Measurements from ENCODE around the gene ADAMTSL4.

ADAMTSL4 gene

GRCh38 chr1:150548632-150549495 is at the start of gene ADAMTSL4:
ADAMTSL4 (plus strand) TSS chr1:150549408; CDS start chr1:150552289, 2,881 bp downstream.
- DNase-seq (ENCODE audit: low read depth, low spot score), result no peak

DNA sequence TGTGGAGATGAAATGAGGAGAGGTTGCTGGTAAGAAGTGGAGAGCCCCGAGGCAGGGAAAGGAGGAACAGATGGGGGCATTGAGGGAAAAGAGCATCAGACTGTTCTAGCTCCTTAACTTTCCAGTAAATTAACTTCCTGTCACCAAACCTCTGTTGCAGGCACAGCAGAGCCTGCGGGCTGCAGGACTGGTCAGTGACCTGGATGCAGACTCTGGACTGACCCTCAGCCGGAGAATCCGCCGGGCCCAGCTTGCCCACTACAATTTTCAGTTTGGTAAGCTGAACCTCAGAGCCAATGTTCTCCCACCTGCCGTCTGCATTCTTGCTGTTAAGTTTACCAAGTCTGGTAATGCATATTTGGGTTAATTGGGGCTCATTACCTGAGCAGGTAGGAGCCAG is 43.8 kb upstream of the ADAMTSL4 start:
- DNase-seq (ENCODE audit: low read depth, low spot score), result no peak

- DNase-seq (ENCODE audit: low read depth, low spot score), result no peak
Observed at GRCh38 chr1:150507912-150508864, 41.0 kb upstream of the ADAMTSL4 start, which contains the start of gene ECM1. ECM1 (plus strand) TSS chr1:150508109; CDS start chr1:150508210, 101 bp downstream.

- no peak for DNase-seq (ENCODE audit: low read depth, low spot score)
Observed at GRCh38 chr1:150508982-150509381, 40.2 kb upstream of the ADAMTSL4 start.

DNA sequence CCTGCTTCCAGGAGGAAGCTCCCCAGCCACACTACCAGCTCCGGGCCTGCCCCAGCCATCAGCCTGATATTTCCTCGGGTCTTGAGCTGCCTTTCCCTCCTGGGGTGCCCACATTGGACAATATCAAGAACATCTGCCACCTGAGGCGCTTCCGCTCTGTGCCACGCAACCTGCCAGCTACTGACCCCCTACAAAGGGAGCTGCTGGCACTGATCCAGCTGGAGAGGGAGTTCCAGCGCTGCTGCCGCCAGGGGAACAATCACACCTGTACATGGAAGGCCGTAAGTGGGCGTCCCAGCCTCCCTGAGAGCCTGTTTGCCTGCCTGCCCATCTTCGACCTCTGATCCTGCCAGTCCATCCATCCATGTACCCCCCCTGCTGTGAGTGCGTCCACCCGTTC is 37.7 kb upstream of the ADAMTSL4 start:
- no peak for DNase-seq (ENCODE audit: low read depth, low spot score)

DNA sequence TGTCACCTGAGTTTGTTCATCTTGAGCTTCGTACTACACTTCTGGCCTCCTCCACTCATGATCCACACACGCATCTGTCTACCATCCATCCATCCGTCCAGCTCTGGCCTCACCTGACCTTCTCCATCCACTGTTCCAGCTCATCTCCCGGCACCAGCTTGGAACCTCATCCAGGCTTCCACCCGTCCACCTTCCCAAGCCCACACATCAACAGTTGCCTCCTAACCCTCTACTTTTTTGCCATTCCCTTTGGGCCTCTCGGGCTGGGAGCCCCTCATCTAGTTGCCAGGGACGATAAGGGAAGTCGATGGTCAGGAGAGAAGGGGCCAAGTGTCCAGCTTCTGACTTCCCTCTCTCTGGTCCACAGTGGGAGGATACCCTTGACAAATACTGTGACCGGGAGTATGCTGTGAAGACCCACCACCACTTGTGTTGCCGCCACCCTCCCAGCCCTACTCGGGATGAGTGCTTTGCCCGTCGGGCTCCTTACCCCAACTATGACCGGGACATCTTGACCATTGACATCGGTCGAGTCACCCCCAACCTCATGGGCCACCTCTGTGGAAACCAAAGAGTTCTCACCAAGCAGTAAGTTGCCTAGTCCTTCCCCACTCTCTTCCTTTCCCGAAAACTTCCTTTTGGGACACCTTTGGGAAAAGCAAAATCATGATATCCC is 37.1 kb upstream of the ADAMTSL4 start:
- no peak for DNase-seq (ENCODE audit: low read depth, low spot score)

DNA sequence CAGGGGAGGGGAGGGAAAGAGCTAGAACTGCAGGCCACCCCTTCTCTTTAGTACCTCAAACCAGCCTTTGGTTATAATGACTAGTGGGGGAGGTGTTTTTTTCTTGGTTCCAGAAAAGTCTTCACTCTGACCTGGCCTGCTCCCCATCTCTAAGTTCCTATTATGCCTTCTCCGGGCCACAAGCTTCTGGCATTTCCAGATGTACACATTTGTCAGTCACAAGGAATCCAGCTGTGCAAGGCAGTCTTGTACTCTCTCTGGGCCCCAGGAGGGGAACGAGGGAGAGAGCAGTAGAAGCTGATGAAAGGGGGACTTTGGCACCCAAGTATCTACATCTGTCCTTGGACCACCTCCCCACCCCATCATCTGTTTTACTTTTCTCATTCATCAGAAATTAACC is 36.4 kb upstream of the ADAMTSL4 start:
- DNase-seq (ENCODE audit: low read depth, low spot score), result no peak

DNA sequence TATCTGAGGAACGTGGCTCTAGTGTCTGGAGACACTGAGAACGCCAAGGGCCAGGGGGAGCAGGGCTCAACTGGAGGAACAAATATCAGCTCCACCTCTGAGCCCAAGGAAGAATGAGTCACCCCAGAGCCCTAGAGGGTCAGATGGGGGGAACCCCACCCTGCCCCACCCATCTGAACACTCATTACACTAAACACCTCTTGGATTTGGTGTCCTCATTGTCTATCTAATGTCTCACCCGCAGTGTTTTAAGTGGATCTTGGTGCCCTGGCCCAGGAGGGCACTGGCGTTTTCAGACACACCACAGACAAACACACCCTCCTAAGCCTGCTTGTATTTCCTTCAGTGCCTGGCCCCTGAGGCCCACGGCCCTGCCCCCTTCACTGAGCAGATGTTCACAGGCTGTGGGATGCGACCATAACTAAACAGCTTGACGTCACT is 35.8 kb upstream of the ADAMTSL4 start:
- no peak for DNase-seq (ENCODE audit: low read depth, low spot score)

- no peak for DNase-seq (ENCODE audit: low read depth, low spot score)
Observed at GRCh38 chr1:150514260-150514659, 34.9 kb upstream of the ADAMTSL4 start.

DNA sequence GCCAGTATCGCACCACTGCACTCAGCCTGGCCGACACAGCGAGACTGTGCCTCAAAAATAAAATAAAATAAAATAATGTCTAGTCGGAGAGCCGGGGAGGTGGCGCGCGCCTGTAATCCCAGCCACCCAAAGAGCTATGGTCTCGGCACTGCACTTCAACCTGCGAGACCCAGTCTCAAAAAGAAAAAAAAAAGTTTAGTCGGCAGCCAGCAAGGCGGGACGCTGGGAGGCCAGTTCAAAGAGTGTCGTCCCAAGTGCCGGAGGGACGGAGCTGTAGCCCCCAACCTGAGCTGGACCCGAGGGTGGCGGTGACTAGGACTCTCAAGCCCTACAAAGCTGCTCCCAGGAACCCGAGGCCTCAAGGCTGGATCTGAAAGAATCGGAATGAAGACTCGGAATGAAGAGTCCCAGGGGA is 34.3 kb upstream of the ADAMTSL4 start:
- DNase-seq (ENCODE audit: low read depth, low spot score), result no peak

GRCh38 chr1:150515328-150516049 is 33.7 kb upstream of the ADAMTSL4 start, which contains the start of gene FALEC:
FALEC (plus strand) TSS chr1:150515752.
- DNase-seq (ENCODE audit: low read depth, low spot score), result peak; percentile 86

- no peak for DNase-seq (ENCODE audit: low read depth, low spot score)
Observed at GRCh38 chr1:150516050-150516591, 33.1 kb upstream of the ADAMTSL4 start.

DNA sequence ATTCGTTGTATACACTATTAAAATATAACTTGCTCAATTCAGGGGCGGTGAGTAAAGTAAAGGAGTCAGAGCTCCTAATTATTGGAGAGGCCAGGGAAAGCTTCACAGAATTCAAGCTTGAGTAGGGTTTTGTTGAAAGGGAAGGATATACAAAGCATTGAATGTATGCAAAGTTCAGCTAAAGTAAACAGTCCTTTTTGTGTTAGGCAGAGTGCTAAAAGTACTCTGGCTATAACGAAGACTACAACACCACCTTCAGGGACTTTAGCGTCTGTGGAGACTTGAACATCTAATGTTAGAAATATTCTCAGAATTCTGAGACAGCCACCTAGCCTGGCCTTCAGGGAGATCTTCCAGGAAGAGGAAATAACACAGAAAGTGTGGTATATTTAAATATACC is 32.6 kb upstream of the ADAMTSL4 start:
- DNase-seq (ENCODE audit: low read depth, low spot score), result no peak

GRCh38 chr1:150521196-150521968 is 27.8 kb upstream of the ADAMTSL4 start:
- DNase-seq (ENCODE audit: low read depth, low spot score), result no peak

GRCh38 chr1:150525348-150525747 is 23.9 kb upstream of the ADAMTSL4 start:
- DNase-seq (ENCODE audit: low read depth, low spot score), result no peak

DNA sequence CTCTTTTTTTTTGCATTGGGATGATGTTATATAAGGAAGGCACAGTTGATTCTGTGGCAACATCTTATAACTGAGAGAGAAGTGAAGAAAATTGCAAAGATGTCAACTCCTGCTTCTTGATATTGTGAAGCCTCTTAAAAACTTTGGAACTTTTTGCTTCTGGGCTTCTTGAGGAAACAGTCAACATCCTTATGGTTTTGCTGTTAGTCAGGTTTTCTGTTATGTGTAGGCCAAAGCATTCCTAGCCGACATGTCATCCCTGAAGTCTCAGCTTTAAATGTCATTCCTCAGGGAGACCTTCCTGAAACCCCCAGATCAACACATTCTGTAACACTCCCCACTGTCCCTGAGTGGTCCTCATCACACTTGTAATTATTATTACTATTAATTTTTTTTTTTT is 21.0 kb upstream of the ADAMTSL4 start:
- DNase-seq (ENCODE audit: low read depth, low spot score), result no peak

GRCh38 chr1:150529017-150529416 is 20.2 kb upstream of the ADAMTSL4 start:
- DNase-seq (ENCODE audit: low read depth, low spot score), result no peak

DNA sequence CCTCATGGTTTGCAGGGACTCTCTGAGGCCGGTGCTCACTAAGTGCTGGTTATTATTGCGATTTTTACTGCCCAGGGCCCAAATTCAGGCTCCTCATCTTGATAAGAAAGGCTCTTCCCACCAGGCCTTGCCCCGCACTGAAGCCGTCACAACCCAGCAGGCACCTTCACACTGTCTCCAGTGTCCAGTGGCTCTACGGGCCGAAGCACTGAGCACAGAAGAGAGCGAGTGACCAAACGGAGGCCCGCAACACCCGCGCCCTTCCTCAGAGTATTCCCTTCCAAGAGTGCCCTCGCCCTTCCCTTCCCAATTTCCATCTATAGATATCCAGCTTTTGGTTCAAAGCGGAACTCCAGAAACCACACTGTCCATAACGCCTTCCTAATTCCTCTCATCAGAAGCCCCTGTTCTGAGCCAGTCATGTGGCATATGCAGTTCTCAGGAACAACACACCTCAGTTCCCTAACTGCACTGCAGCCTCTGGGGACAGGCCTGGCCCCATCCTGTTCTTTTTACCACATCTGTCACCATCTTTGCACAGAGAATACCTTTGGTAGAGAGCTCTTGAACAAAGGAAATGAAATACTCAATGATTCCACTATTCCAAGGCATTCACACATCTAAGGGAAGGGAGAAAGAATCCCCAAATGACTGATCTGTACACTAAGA is 18.6 kb upstream of the ADAMTSL4 start:
- DNase-seq (ENCODE audit: low read depth, low spot score), result no peak

DNA sequence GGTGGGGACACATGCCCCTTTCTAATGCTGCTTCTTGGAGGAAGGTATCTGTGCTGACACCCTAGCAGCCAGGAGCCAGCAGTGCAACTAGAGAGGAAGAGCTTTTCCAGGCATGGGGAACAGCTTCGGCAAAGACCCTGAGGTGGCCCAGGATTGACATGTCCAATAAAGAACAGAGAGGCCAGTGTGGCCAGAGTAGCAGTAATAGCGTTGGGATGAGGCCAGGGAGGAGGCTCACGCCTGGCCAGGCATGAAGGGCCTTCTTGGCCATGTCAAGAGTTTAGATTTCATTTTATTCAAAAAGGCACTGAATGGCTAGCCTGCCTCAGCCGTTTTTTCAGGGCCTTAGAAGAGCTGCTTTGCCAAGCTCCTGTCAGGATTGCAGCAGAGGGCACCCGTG is 16.3 kb upstream of the ADAMTSL4 start:
- no peak for DNase-seq (ENCODE audit: low read depth, low spot score)

Measured in smooth muscle cell of the brain vasculature (primary cell).